Measurements from ENCODE around the gene LDLRAP1. TPM values are rescaled to one million over a fixed set of nuclear protein-coding genes. Genes with fewer than 3 reads are reported as not detected.

The LDLRAP1 gene
- total and polyA plus RNA-seq, 2 donors (not counting 1 experiment from before 2014, with no cell fraction given), result 22.7 to 24.3 TPM

- TF ChIP-seq, protein P1, sequence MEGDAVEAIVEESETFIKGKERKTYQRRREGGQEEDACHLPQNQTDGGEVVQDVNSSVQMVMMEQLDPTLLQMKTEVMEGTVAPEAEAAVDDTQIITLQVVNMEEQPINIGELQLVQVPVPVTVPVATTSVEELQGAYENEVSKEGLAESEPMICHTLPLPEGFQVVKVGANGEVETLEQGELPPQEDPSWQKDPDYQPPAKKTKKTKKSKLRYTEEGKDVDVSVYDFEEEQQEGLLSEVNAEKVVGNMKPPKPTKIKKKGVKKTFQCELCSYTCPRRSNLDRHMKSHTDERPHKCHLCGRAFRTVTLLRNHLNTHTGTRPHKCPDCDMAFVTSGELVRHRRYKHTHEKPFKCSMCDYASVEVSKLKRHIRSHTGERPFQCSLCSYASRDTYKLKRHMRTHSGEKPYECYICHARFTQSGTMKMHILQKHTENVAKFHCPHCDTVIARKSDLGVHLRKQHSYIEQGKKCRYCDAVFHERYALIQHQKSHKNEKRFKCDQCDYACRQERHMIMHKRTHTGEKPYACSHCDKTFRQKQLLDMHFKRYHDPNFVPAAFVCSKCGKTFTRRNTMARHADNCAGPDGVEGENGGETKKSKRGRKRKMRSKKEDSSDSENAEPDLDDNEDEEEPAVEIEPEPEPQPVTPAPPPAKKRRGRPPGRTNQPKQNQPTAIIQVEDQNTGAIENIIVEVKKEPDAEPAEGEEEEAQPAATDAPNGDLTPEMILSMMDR (IDR thresholded peaks at IDR 0.05), result no peak
- TF ChIP-seq EZH2 (IDR thresholded peaks at IDR 0.05; ENCODE audit: borderline replicate concordance, insufficient read depth, low read depth, low read length, poor library complexity, severe bottlenecking), result no peak
- POLR2A ChIA-PET, result no interaction called here
- peaks cover 0 to 4% (median 0%) of the 10 kb centered on the region in 4 experiments for H3K27me3 ChIP-seq (replicated peaks in 1 of 4; ENCODE audit: control extremely low read depth in 1 of 4, control insufficient read depth in 3 of 4, insufficient read depth in 4 of 4, low read length in 3 of 4)
- Mint-ChIP-seq H3K4me1 (no peaks in the 10 kb centered on the region), H3K9me3 (ENCODE audit: insufficient read depth) (no peaks in the 10 kb centered on the region), H3K27ac (no peak overlapping the region), H3K27me3 (no peaks in the 10 kb centered on the region), H3K4me3 (no peak overlapping the region)
- no peaks in the 10 kb centered on the region for H3K36me3 ChIP-seq (replicated peaks in 1 of 2; ENCODE audit: control extremely low read depth in 1 of 2, control insufficient read depth in 1 of 2, extremely low read depth in 1 of 2, insufficient read depth in 2 of 2, low read length in 1 of 2)
- DNase-seq (no peak), ATAC-seq (ENCODE audit: low read depth) (no peak)
- no peak overlapping the region for H3K4me3 ChIP-seq (ENCODE audit: control extremely low read depth in 1 of 5, extremely low read depth in 1 of 5, insufficient read depth in 1 of 5, low read depth in 2 of 5, low read length in 4 of 5)
- H3K4me2 ChIP-seq (replicated peaks; ENCODE audit: low read depth, low read length, poor library complexity, severe bottlenecking), result no peak overlapping the region
- no peak overlapping the region for H3K9ac ChIP-seq (ENCODE audit: low read length)
- intact Hi-C loops (cut with micrococcal nuclease), result no loop called here
- no peaks in the 10 kb centered on the region for H4K20me1 ChIP-seq (ENCODE audit: control insufficient read depth, insufficient read depth, low read length, poor library complexity, severe bottlenecking)
- 90% methylated on average over 1 of the region's 4 CpGs for WGBS (ENCODE audit: insufficient coverage)
- no peaks in the 10 kb centered on the region for H3K79me2 ChIP-seq (ENCODE audit: control insufficient read depth, insufficient read depth, low read length)
- no peak overlapping the region for H3K27ac ChIP-seq (ENCODE audit: low read length in 2 of 2)
- H3K9me3 ChIP-seq (ENCODE audit: control extremely low read depth in 1 of 3, control insufficient read depth in 2 of 3, insufficient read depth in 1 of 3, low read length in 2 of 3), result no peaks in the 10 kb centered on the region
- H3K4me1 ChIP-seq (ENCODE audit: control insufficient read depth in 2 of 2, insufficient read depth in 2 of 2, low read length in 2 of 2), result no peaks in the 10 kb centered on the region
- CTCF ChIA-PET, result interaction anchor here (1.3 kb wide), 1 partner anchor 14 kb away, joined by 4 read pairs; no protein-coding TSS in a partner anchor
- no peak overlapping the region for H2AFZ ChIP-seq (ENCODE audit: insufficient read depth, low read depth, low read length, poor library complexity, severe bottlenecking)
These were observed 9.0 kb upstream of the LDLRAP1 start for GRCh38 chr1:25534410-25534788.

GRCh38 chr1:25536124-25536523 lies 7.3 kb upstream of the LDLRAP1 start:
- H3K4me2 ChIP-seq (replicated peaks; ENCODE audit: low read depth, low read length, poor library complexity, severe bottlenecking), result no peak overlapping the region
- POLR2A ChIA-PET, result no interaction called here
- WGBS (ENCODE audit: insufficient coverage), result 80% methylated on average over 1 of the region's 3 CpGs
- H3K9ac ChIP-seq (ENCODE audit: low read length), result no peak overlapping the region
- H3K4me1 Mint-ChIP-seq, result no peaks in the 10 kb centered on the region
- no peaks in the 10 kb centered on the region for H3K27me3 ChIP-seq (replicated peaks in 1 of 4; ENCODE audit: control extremely low read depth in 1 of 4, control insufficient read depth in 3 of 4, insufficient read depth in 4 of 4, low read length in 3 of 4)
- CTCF ChIA-PET, result interaction anchor here (0.7 kb wide), 1 partner anchor 15 kb away, joined by 3 read pairs; no protein-coding TSS in a partner anchor
- no peak overlapping the region for H2AFZ ChIP-seq (ENCODE audit: insufficient read depth, low read depth, low read length, poor library complexity, severe bottlenecking)
- no peak overlapping the region for H3K4me3 ChIP-seq (ENCODE audit: control extremely low read depth in 1 of 5, extremely low read depth in 1 of 5, insufficient read depth in 1 of 5, low read depth in 2 of 5, low read length in 4 of 5)
- no peaks in the 10 kb centered on the region for H4K20me1 ChIP-seq (ENCODE audit: control insufficient read depth, insufficient read depth, low read length, poor library complexity, severe bottlenecking)
- no peaks in the 10 kb centered on the region for H3K9me3 Mint-ChIP-seq (ENCODE audit: insufficient read depth)
- ATAC-seq (ENCODE audit: low read depth) (no peak), DNase-seq (no peak)
- H3K27me3 Mint-ChIP-seq, result no peaks in the 10 kb centered on the region
- no peak for TF ChIP-seq EZH2 (IDR thresholded peaks at IDR 0.05; ENCODE audit: borderline replicate concordance, insufficient read depth, low read depth, low read length, poor library complexity, severe bottlenecking)
- TF ChIP-seq, protein P1 (IDR thresholded peaks at IDR 0.05), result no peak
- intact Hi-C loops (cut with micrococcal nuclease), result no loop called here
- H3K4me3 Mint-ChIP-seq, result no peak overlapping the region
- no peaks in the 10 kb centered on the region for H3K36me3 ChIP-seq (replicated peaks in 1 of 2; ENCODE audit: control extremely low read depth in 1 of 2, control insufficient read depth in 1 of 2, extremely low read depth in 1 of 2, insufficient read depth in 2 of 2, low read length in 1 of 2)
- H3K9me3 ChIP-seq (ENCODE audit: control extremely low read depth in 1 of 3, control insufficient read depth in 2 of 3, insufficient read depth in 1 of 3, low read length in 2 of 3), result no peaks in the 10 kb centered on the region
- H3K79me2 ChIP-seq (ENCODE audit: control insufficient read depth, insufficient read depth, low read length), result no peaks in the 10 kb centered on the region
- H3K27ac Mint-ChIP-seq, result no peak overlapping the region
- no peak overlapping the region for H3K27ac ChIP-seq (ENCODE audit: low read length in 2 of 2)
- no peaks in the 10 kb centered on the region for H3K4me1 ChIP-seq (ENCODE audit: control insufficient read depth in 2 of 2, insufficient read depth in 2 of 2, low read length in 2 of 2)

Data from B cell (primary cell).